Colon (tissue), 2 donors: Measurements from ENCODE around the gene PQBP1.

Experiments
- FAIRE-seq: peaks from 2 replicates; lab custom pipeline; 2012; peaks lifted over from hg19 to GRCh38; lab: Jason Lieb, UNC
- donor health status: control.
- donor health status: control.

PQBP1 gene

DNA sequence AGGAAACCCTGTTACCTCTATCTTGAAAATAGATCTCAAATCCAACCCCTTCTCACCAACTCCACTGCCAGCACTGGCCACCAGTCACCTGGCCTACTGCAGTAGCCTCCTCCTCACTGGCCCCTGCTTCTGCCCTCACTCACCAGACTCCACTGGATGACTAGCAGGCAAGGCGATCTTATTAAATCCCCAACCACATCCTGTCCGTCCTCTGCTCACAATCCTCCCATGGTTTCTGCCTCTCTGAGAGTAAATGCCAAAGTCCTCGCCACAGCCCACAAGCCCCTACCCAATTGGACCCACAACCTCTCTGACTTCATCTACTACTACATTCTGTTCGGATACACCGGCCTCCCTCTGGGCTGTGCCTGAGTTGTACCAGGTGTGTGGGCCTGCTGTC, 26.5 kb downstream of the PQBP1 start:
- FAIRE-seq = no peak

DNA sequence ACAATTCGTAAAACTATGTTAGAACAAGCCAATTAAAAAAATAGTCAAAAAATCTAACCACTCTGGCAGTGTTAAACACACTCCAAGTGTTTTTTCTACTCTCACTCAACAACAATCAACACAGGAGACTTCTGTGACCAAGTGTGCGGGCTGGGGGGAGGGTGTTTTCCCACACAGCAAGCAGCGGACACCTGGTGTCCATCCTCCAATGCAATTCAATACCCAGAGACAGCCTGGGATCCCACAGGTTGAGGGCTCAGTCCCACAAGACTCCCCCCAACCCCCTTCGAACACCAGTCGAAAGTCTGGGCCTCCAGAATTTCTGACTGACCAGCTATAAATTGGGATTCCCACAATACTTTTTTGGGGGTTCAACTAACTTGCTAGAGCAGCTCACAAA, 29.4 kb downstream of the PQBP1 start:
- FAIRE-seq = no peak

DNA sequence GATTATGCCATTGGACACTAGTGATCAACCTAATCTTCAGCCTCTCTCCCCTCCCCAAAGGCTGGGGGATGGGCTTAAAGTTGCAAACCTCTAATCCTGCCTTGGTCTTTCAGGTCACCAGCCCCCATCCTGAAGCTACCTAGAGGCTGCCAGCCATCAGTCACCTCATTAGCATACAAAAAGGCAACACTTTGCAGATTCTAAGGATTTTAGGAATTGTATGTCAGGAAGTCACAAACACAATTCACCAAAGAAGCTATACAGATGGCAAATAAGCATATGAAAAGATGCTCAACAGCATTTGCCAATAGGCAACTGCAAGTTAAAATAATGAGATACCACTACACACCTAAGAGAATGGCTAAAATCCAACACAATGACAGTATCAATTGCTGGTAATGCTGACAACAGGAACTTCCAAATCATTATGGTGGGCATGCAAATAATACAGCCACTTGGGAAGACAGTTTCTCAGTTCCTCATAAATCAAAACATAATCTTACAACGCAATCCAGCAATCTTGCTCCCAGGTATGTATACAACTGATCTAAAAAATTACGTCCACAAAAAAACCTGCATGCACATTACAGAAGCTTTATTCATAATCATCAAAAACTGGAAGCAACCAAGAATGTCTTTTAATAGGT, 30.1 kb downstream of the PQBP1 start:
- peak; percentile 65 for FAIRE-seq

DNA sequence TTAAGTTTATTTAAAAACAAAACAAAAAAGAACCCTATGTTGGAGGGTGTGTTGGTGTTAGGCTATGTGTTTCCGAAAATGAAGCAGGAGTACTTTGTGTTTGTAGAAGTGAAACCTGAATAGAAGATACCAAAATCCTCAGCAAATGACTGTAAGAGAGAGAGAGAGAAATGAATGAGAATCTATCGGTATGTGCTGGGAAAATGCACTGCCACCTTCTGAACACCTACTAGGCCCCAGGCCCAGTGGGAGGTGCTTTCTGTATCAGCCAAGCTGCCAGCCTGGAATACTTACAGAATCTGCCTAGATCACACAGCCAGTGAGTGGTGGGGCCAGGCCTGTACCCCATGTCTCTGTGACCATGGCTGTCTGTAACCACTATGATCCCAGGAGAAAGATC, 36.0 kb downstream of the PQBP1 start:
- no peak for FAIRE-seq

GRCh38 chrX:48934581-48935300, 37.0 kb downstream of the PQBP1 start:
- FAIRE-seq = no peak

DNA sequence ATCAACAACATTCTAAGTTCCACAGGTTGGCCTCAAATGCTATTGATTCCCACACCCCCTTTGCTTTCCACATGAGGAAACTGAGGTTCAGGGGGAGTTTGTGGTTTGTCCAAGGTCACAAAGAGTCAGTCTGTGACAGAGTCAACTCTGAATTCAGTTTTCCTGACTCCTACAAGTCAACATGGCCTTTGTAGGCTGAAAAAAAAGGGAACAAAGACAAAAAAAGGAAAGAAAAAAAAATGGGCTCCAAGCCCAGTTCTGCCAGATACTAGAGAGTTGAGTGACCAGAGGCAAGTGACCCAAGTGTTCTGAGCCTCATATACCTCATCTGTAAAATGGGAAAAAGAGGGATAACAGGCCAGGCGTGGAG, 37.6 kb downstream of the PQBP1 start:
- no peak for FAIRE-seq

DNA sequence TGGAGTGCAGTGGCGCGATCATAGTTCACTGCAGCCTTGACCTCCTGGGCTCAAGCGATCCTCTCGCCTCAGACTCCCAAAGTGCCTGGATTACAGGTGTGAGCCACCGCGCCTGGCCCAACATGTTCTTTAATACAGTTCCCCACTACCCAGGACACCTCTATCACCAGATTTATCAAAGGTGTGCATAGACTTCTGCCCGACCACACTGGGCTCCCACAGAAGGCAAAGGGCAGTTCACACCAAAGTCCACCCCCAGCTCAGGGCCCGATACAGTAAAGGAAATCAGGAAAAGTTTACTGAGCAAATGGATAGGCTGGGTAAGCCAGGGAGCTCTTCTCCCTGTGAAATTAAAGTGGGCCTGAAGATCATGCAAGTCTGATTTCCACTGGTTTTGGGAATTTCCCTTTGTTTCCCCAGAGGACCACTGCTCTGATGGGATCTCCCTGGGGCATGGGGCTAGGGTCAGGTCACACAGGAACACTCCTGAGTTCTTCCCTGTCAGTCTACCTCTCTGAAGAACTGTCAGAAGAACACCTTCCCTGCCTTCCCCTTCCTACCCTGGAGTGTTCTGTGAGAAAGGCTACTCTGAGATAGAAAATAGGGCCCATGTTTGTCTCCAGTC, 38.8 kb downstream of the PQBP1 start:
- no peak for FAIRE-seq

GRCh38 chrX:48937054-48937907, 39.6 kb downstream of the PQBP1 start:
- FAIRE-seq = no peak

- FAIRE-seq = no peak
Measured at GRCh38 chrX:48938721-48939425, 41.1 kb downstream of the PQBP1 start.

GRCh38 chrX:48939524-48940228, 41.9 kb downstream of the PQBP1 start:
- no peak for FAIRE-seq

DNA sequence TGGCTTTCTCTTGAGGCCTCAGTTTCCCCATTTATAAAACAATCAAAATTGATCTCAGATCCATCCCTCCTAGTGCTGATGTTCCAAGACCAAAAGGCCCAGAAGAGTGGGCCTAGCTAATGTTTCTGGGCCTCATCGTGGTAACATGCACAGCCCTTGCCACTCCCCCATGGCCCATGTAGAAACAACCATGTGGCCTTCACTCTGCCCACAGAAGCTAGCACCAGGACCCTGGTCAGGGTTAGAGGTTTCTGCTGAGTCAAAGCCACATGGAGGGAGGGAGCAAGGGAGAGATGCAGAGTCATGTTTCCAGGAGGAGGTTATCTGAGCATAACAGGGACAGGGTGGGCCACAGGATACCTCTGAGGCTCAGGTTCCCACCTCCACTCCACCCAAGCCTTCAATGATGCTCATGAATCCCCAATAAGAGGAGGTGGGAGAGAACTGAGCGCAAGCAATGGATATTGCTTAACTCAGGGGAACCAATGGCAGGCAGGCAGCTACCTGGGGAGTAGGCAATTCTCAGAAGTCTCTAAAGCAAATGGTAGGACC, 42.8 kb downstream of the PQBP1 start:
- FAIRE-seq = no peak

DNA sequence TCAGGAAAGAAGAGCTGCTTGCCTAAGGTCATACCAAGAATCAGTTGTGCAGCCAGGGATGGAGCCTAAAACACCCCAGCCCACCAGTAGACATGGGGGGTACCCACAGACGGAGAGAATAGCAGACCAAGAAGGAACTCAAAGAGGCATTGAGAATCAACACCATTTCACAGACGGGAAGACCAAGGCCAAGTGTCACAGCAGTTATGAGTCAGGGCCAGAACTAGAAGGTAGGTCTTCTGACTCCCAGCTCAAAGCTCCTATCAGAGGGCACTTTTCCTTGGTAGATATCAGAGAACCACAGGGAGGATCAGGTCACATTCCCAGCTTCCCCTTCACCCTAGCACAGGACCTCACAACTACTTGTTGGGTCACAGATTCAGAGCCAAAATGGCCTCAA, 45.2 kb downstream of the PQBP1 start:
- no peak for FAIRE-seq

GRCh38 chrX:48945517-48946348, 48.0 kb downstream of the PQBP1 start:
- FAIRE-seq = peak; percentile 91

GRCh38 chrX:48948589-48948988, 50.9 kb downstream of the PQBP1 start:
- no peak for FAIRE-seq
